Activated T-cell treated with anti-CD3 and anti-CD28 coated beads, Interleukin-2, amount 50 U/mL, for 48 hours (primary cell): Measurements from ENCODE around the gene TNNI2.
A peak's percentile ranks its signal among the peaks of the same experiment; 100 is the strongest.

Experiments used
- DNase-seq, 2 experiments: peaks; one replicate each; pipeline ENCODE4 v3.0.0-alpha.2; 2020

Gene TNNI2

GRCh38 chr11:1847006-1847735 is 8.4 kb downstream of the TNNI2 start:
- DNase-seq = no peak

GRCh38 chr11:1847926-1848639 is 9.3 kb downstream of the TNNI2 start:
- DNase-seq = no peak

GRCh38 chr11:1848640-1849430 is 10.1 kb downstream of the TNNI2 start:
- no peak for DNase-seq

GRCh38 chr11:1851468-1852180 is 12.8 kb downstream of the TNNI2 start:
- no peak for DNase-seq

- DNase-seq = peak in 1 of 2 experiments; percentile 47
These were observed 13.6 kb downstream of the TNNI2 start for GRCh38 chr11:1852271-1852876.

GRCh38 chr11:1852877-1853276 is 14.1 kb downstream of the TNNI2 start, which contains the start of gene LSP1:
TSS of gene LSP1 (plus strand) at chr11:1853084. CDS start at chr11:1853145, 61 bp downstream.
- peak; percentile 87 to 90 for DNase-seq

- DNase-seq = peak; percentile 63 to 68
These were observed 14.8 kb downstream of the TNNI2 start for GRCh38 chr11:1853376-1854131.

GRCh38 chr11:1854132-1854948 is 15.6 kb downstream of the TNNI2 start:
- peak in 1 of 2 experiments; percentile 58 for DNase-seq

- DNase-seq = peak; percentile 79 to 80
These were observed 16.4 kb downstream of the TNNI2 start for GRCh38 chr11:1854949-1855885.

GRCh38 chr11:1855886-1856265 is 17.1 kb downstream of the TNNI2 start:
- DNase-seq = no peak

GRCh38 chr11:1856306-1857005 is 17.7 kb downstream of the TNNI2 start:
- DNase-seq = no peak

GRCh38 chr11:1857064-1857463 is 18.3 kb downstream of the TNNI2 start:
- no peak for DNase-seq

- DNase-seq = no peak
These were observed 19.4 kb downstream of the TNNI2 start for GRCh38 chr11:1858154-1858553.

- DNase-seq = no peak
These were observed 19.8 kb downstream of the TNNI2 start for GRCh38 chr11:1858576-1858975.

- no peak for DNase-seq
These were observed 20.2 kb downstream of the TNNI2 start for GRCh38 chr11:1859004-1859403.

GRCh38 chr11:1860108-1860507 is 21.3 kb downstream of the TNNI2 start:
- no peak for DNase-seq

GRCh38 chr11:1861435-1862411 is 22.9 kb downstream of the TNNI2 start:
- DNase-seq = no peak
